Posterior cingulate gyrus (tissue), 11 donors: ENCODE data around the gene KRT37.
"Not testable (repeated sequence)": the region's sequence is repeated elsewhere in the genome, so short reads cannot be mapped to it uniquely, and the experiment has no call there.

ENCODE experiments used
- DNase-seq, 10 donors: peaks; one replicate each; pipeline versions ENCODE4 v3.0.0 to v3.0.0-alpha.2; 2020 to 2021; ENCODE audit warnings: mixed read lengths in 3 of 10
- intact Hi-C: fragments of 100-400 bp; cut with DNase I; formaldehyde crosslinking; loops from one replicate; pipeline ENCODE4 v1.15.1; 2023

The KRT37 gene

GRCh38 chr17:41381943-41382342, 42.4 kb downstream of the KRT37 start, which contains the start of gene KRT34:
TSS of gene KRT34 (minus strand) at chr17:41382306. CDS start at chr17:41382246, 60 bp downstream.
- intact Hi-C loops = not testable (repeated sequence)

DNA sequence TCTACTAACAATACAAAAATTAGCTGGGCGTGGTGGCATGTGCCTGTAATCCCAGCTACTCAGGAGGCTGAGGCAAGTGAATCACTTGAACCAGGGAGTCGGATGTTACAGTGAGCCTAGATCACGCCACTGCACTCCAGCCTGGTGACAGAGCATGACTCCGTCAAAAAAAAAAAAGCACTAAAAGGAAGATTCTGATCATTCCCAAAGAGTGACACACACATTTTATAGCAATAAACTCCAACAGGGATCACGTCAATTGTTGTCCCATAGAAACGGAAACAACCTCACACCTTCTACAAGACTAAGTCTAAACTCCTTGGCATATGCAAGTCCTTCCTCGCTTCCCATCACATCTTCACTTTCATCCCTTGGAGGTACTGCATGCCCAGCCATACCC, 44.3 kb downstream of the KRT37 start:
- intact Hi-C loops, DNase-seq: not testable (repeated sequence)

More at GRCh38 chr17:41381943-41382342, 42.4 kb downstream of the KRT37 start, which contains the start of gene KRT34:
- not testable (repeated sequence) for DNase-seq

- no peak for DNase-seq
These were observed 46.8 kb downstream of the KRT37 start for GRCh38 chr17:41377546-41377945.

More at GRCh38 chr17:41377546-41377945, 46.8 kb downstream of the KRT37 start:
- intact Hi-C loops = no loop called here
